ENCODE measurements around the gene CTAG1A. TPM values are rescaled to one million over a fixed set of nuclear protein-coding genes. Genes with fewer than 3 reads are reported as not detected.
"Not testable (repeated sequence)": the region's sequence is repeated elsewhere in the genome, so short reads cannot be mapped to it uniquely, and the experiment has no call there.

CTAG1A gene
- polyA plus RNA-seq (ENCODE audit: insufficient read length), result not detected

GRCh38 chrX:154584585-154585183, at the start of gene CTAG1A:
Gene CTAG1A (plus strand): TSS chrX:154585133. CDS start chrX:154585207, 74 bp downstream.
- not testable (repeated sequence) for DNase-seq (ENCODE audit: low read depth)

GRCh38 chrX:154535892-154536291, 49.0 kb upstream of the CTAG1A start:
- no peak for DNase-seq (ENCODE audit: low read depth)

GRCh38 chrX:154539077-154539476, 45.9 kb upstream of the CTAG1A start:
- no peak for DNase-seq (ENCODE audit: low read depth)

- not testable (repeated sequence) for DNase-seq (ENCODE audit: low read depth)
These were observed 44.6 kb upstream of the CTAG1A start for GRCh38 chrX:154540365-154540764.

GRCh38 chrX:154540897-154541535, 43.9 kb upstream of the CTAG1A start:
- no peak for DNase-seq (ENCODE audit: low read depth)

GRCh38 chrX:154541589-154541895, 43.4 kb upstream of the CTAG1A start:
- no peak for DNase-seq (ENCODE audit: low read depth)

- no peak for DNase-seq (ENCODE audit: low read depth)
These were observed 42.8 kb upstream of the CTAG1A start for GRCh38 chrX:154541896-154542722.

GRCh38 chrX:154542723-154543424, 42.1 kb upstream of the CTAG1A start:
- no peak for DNase-seq (ENCODE audit: low read depth)

GRCh38 chrX:154545673-154546274, 39.2 kb upstream of the CTAG1A start:
- no peak for DNase-seq (ENCODE audit: low read depth)

GRCh38 chrX:154546354-154547244, 38.3 kb upstream of the CTAG1A start, which contains the start of gene G6PD:
Gene G6PD (minus strand): TSS chrX:154546846. CDS start chrX:154546155, 691 bp downstream.
- no peak for DNase-seq (ENCODE audit: low read depth)

GRCh38 chrX:154547245-154548027, 37.5 kb upstream of the CTAG1A start, which contains the start of gene IKBKG:
Gene IKBKG (plus strand): TSS chrX:154547620. CDS start chrX:154552003, 4,383 bp downstream.
- DNase-seq (ENCODE audit: low read depth), result peak; percentile 53

GRCh38 chrX:154548028-154548316, 37.0 kb upstream of the CTAG1A start:
- no peak for DNase-seq (ENCODE audit: low read depth)

- no peak for DNase-seq (ENCODE audit: low read depth)
These were observed 35.2 kb upstream of the CTAG1A start for GRCh38 chrX:154549766-154550165.

- DNase-seq (ENCODE audit: low read depth), result not testable (repeated sequence)
These were observed 32.7 kb upstream of the CTAG1A start for GRCh38 chrX:154552112-154552806.

GRCh38 chrX:154558060-154558690, 26.8 kb upstream of the CTAG1A start:
- not testable (repeated sequence) for DNase-seq (ENCODE audit: low read depth)

- not testable (repeated sequence) for DNase-seq (ENCODE audit: low read depth)
These were observed 26.0 kb upstream of the CTAG1A start for GRCh38 chrX:154558896-154559295.

GRCh38 chrX:154560326-154560725, 24.6 kb upstream of the CTAG1A start:
- DNase-seq (ENCODE audit: low read depth), result not testable (repeated sequence)

- not testable (repeated sequence) for DNase-seq (ENCODE audit: low read depth)
These were observed 22.6 kb upstream of the CTAG1A start for GRCh38 chrX:154562295-154562694.

- not testable (repeated sequence) for DNase-seq (ENCODE audit: low read depth)
These were observed 14.6 kb upstream of the CTAG1A start for GRCh38 chrX:154570361-154570760.

Measured in forelimb muscle (tissue), 1 donor.